Sigmoid colon (tissue), 4 donors: ENCODE data around the gene ERGIC1.

Source experiments
- CTCF ChIP-seq, 4 experiments: fragments of 450-650 bp in 3 of 4; fragments of 200-600 bp in 1 of 4; IDR thresholded peaks; one replicate each; pipeline ENCODE4 v1.5.1; 2016 to 2019; ENCODE audit warnings: antibody characterized with exemption in 4 of 4, mild to moderate bottlenecking in 3 of 4, moderate library complexity in 2 of 4
- EP300 ChIP-seq, 4 donors: sonication (generic); formaldehyde crosslinking; IDR thresholded peaks; one replicate each; pipeline ENCODE4 v1.6.1; 2017; ENCODE audit warnings: antibody characterized with exemption in 4 of 4
- POLR2A ChIP-seq, 2 donors: fragments of 450-650 bp; IDR thresholded peaks; one replicate each; pipeline ENCODE4 v1.6.1; 2016; ENCODE audit warnings: antibody characterized with exemption in 2 of 2, mild to moderate bottlenecking in 2 of 2, moderate library complexity in 2 of 2

GRCh38 chr5:172854971-172855370 lies 20.9 kb downstream of the ERGIC1 start:
- TF ChIP-seq POLR2A (IDR thresholded peaks at IDR 0.05): no peak
- TF ChIP-seq CTCF (IDR thresholded peaks at IDR 0.05): no peak
- TF ChIP-seq EP300 (IDR thresholded peaks at IDR 0.05): no peak
